Gastroesophageal sphincter (tissue), 4 donors: ENCODE measurements around the gene PIK3R3. TPM values are rescaled to one million over a fixed set of nuclear protein-coding genes. Genes with fewer than 3 reads are reported as not detected.

Experiments
- ATAC-seq: fragments of 150-250 bp; one replicate; pipeline ENCODE4 v1.9.1; 2016; ENCODE audit warnings: mild to moderate bottlenecking, moderate library complexity
- H3K27ac ChIP-seq, 4 donors: fragments of 200-600 bp; sonication (generic) in 3 of 4; 1 replicate in 3 of 4; 2 replicates in 1 of 4; pipeline ENCODE4 v1.5.1; 2016 to 2019
- H3K27me3 ChIP-seq: fragments of 200-600 bp; sonication (generic); one replicate; pipeline ENCODE4 v1.5.1; 2019
- H3K36me3 ChIP-seq, 2 donors: fragments of 200-600 bp; sonication (generic); one replicate each; pipeline ENCODE4 v1.5.1; 2019; ENCODE audit warnings: control low read depth in 1 of 2
- H3K4me1 ChIP-seq, 3 donors: fragments of 200-600 bp; sonication (generic); 1 replicate in 2 of 3; 2 replicates in 1 of 3; pipeline ENCODE4 v1.5.1; 2016 to 2019; ENCODE audit warnings: control low read depth in 2 of 3
- H3K4me3 ChIP-seq, 2 donors: fragments of 200-600 bp; sonication (generic); one replicate each; pipeline ENCODE4 v1.5.1; 2019; ENCODE audit warnings: mild to moderate bottlenecking in 1 of 2, moderate library complexity in 1 of 2
- H3K9me3 ChIP-seq, 3 donors: fragments of 200-600 bp; sonication (generic); one replicate each; pipeline ENCODE4 v1.5.1; 2017 to 2019; ENCODE audit warnings: control low read depth in 2 of 3
- EP300 ChIP-seq: sonication (generic); formaldehyde crosslinking; IDR thresholded peaks from one replicate; pipeline ENCODE4 v1.6.1; 2017; ENCODE audit warnings: antibody characterized with exemption, mild to moderate bottlenecking
- POLR2A ChIP-seq, 2 donors: fragments of 450-650 bp; IDR thresholded peaks; one replicate each; pipeline ENCODE4 v1.6.1; 2017; ENCODE audit warnings: antibody characterized with exemption in 2 of 2, mild to moderate bottlenecking in 2 of 2, moderate library complexity in 1 of 2
- POLR2AphosphoS5 ChIP-seq: sonication (generic); formaldehyde crosslinking; IDR thresholded peaks from one replicate; pipeline ENCODE4 v1.6.1; 2017; ENCODE audit warnings: antibody characterized with exemption
- WGBS, 2 donors: methylation state at CpG; one replicate each; pipeline ENCODE4 v1.1.5; 2018; ENCODE audit warnings: low coverage in 1 of 2; 5-methylcytosine and 5-hydroxymethylcytosine counted together
- total RNA-seq, 4 donors: library from RNA; depleted of rRNA; stranded (reverse); fragments of >200 nt; gene quantifications; one replicate each; pipeline ENCODE4 v1.1.0, GENCODE V29; 2016
- TF ChIP-seq, protein P1 (sequence below), 4 experiments: fragments of 200-600 bp in 2 of 4; fragments of 450-650 bp in 2 of 4; sonication (generic) in 1 of 4; IDR thresholded peaks; one replicate each; pipeline ENCODE4 v1.5.1; 2017 to 2019; ENCODE audit warnings: antibody characterized with exemption in 4 of 4, mild to moderate bottlenecking in 2 of 4, moderate library complexity in 2 of 4

The PIK3R3 gene
- total RNA-seq, 4 donors from 2014 or later, result 21.7 to 34.7 (median 28.2) TPM

DNA sequence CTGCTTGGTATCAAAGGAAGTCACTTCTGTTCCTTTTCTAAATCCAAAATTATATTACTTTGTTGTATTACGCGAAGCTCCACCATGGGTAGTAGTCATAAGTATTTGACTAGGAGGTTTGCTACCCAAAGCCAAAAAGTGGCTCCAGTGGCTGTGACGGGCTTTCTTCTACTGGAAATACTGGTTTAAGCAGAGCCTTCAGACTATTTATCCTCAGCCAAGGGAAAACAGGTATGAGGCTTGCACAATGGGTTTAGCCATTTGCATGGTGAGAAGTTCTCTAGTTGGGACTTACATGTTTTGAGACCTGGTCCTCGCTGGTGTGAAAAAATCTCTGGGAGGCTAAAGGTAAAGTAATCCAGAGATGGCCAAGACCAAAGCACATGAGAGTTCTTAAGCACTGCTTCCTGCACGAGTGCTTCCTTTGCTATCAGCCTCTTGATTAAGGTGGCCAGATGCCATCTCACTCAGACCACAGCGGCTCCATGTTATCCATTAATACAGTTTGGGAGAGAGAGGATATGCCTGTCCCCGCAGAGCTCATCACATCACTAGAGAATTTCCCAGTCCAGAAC, 121.2 kb downstream of the PIK3R3 start:
- no peak overlapping the region for H3K4me3 ChIP-seq
- no peak for ATAC-seq
- H3K27ac ChIP-seq, result no peak overlapping the region
- WGBS, 2 donors, result 90 to 93% methylated on average over 5 to 6 of the region's 7 CpGs
- no peaks in the 10 kb centered on the region for H3K27me3 ChIP-seq
- TF ChIP-seq, protein P1, sequence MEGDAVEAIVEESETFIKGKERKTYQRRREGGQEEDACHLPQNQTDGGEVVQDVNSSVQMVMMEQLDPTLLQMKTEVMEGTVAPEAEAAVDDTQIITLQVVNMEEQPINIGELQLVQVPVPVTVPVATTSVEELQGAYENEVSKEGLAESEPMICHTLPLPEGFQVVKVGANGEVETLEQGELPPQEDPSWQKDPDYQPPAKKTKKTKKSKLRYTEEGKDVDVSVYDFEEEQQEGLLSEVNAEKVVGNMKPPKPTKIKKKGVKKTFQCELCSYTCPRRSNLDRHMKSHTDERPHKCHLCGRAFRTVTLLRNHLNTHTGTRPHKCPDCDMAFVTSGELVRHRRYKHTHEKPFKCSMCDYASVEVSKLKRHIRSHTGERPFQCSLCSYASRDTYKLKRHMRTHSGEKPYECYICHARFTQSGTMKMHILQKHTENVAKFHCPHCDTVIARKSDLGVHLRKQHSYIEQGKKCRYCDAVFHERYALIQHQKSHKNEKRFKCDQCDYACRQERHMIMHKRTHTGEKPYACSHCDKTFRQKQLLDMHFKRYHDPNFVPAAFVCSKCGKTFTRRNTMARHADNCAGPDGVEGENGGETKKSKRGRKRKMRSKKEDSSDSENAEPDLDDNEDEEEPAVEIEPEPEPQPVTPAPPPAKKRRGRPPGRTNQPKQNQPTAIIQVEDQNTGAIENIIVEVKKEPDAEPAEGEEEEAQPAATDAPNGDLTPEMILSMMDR (IDR thresholded peaks at IDR 0.05), result no peak
- no peak for TF ChIP-seq POLR2A (IDR thresholded peaks at IDR 0.05)
- no peak for TF ChIP-seq EP300
- TF ChIP-seq POLR2AphosphoS5, result no peak
- H3K36me3 ChIP-seq, result peaks cover 0 to 71% of the 10 kb centered on the region in 2 donors
- H3K4me1 ChIP-seq, result no peaks in the 10 kb centered on the region
- no peaks in the 10 kb centered on the region for H3K9me3 ChIP-seq

DNA sequence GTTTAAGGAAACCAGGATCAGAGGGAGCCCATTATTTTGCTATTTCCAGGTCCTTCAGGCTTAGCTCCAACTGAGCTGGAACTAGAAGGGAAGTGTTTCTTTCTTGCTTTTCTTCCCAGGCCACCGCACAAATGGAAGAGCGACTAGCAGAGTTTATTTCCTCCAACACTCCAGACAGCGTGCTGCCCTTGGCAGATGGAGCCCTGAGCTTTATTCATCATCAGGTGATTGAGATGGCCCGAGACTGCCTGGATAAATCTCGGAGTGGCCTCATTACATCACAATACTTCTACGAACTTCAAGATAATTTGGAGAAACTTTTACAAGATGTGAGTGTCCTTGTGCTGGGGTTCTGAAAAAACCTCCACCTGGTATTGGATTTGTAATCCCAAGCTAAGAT, 121.8 kb downstream of the PIK3R3 start:
- no peak for ATAC-seq
- Histone ChIP-seq H3K27ac (no peak overlapping the region), H3K4me1 (no peaks in the 10 kb centered on the region), H3K27me3 (no peaks in the 10 kb centered on the region), H3K4me3 (no peak overlapping the region), H3K36me3 (peaks cover 0 to 77% of the 10 kb centered on the region in 2 donors), H3K9me3 (no peaks in the 10 kb centered on the region)
- no peak for TF ChIP-seq POLR2AphosphoS5
- TF ChIP-seq, protein P1 (IDR thresholded peaks at IDR 0.05), result no peak
- no peak for TF ChIP-seq EP300
- no peak for TF ChIP-seq POLR2A (IDR thresholded peaks at IDR 0.05)
- WGBS, 2 donors, result 91 to 100% methylated on average over 4 to 5 of the region's 6 CpGs

DNA sequence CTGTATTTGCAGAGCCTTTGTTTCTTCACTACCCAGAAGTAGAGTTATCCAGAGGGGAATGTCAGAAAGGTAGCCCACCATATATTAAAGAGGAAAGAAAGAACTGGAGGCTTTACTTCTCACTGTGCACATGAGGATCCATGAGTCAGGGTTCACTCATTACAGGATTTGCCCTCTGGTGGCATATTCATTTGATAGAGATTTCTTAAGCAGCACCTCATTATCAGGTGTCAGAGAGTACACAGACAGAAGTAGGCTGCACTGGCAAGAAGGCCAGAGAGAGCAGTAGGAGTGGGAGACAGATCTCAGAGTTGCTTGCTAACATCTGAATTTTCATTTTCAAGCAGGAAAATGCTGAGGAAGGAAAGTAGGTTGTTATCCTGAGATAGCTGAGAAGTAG, 123.8 kb downstream of the PIK3R3 start:
- Histone ChIP-seq H3K4me3 (no peak overlapping the region), H3K4me1 (no peaks in the 10 kb centered on the region), H3K27ac (no peak overlapping the region), H3K36me3 (peaks cover 0 to 86% of the 10 kb centered on the region in 2 donors), H3K27me3 (no peaks in the 10 kb centered on the region), H3K9me3 (no peaks in the 10 kb centered on the region)
- TF ChIP-seq, protein P1 (IDR thresholded peaks at IDR 0.05), result no peak
- TF ChIP-seq POLR2A (IDR thresholded peaks at IDR 0.05) (no peak), EP300 (no peak), POLR2AphosphoS5 (no peak)
- no peak for ATAC-seq

DNA sequence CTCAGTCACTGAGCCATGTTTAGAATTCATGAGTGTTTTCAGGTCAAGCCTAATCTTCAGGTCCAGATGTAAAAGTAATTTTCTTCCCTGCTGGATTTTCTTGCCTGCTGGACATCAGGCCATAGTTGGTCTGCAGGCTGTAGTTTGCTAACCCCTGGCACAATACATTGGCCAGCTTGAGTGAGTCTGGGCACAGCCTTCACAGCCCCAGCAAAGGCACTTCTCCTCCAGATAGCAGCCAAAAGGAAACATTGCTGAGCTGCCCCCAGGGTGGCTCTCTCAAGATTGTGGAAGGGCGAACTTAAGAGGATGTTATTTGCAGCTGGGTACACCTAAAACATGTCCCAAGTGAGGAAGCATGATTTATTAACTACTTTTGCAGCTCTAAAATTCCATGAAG, 126.8 kb downstream of the PIK3R3 start:
- Histone ChIP-seq H3K36me3 (peaks cover 0 to 72% of the 10 kb centered on the region in 2 donors), H3K27ac (no peak overlapping the region), H3K27me3 (no peaks in the 10 kb centered on the region), H3K4me1 (no peaks in the 10 kb centered on the region), H3K4me3 (no peak overlapping the region), H3K9me3 (no peaks in the 10 kb centered on the region)
- 80% methylated on average over 1 of the region's 1 CpG; no CpG with 5 or more reads in 1 of the 2 donors for WGBS, 2 donors
- TF ChIP-seq, protein P1 (IDR thresholded peaks at IDR 0.05), result no peak
- TF ChIP-seq EP300 (no peak), POLR2AphosphoS5 (no peak), POLR2A (IDR thresholded peaks at IDR 0.05) (no peak)
- ATAC-seq, result no peak

DNA sequence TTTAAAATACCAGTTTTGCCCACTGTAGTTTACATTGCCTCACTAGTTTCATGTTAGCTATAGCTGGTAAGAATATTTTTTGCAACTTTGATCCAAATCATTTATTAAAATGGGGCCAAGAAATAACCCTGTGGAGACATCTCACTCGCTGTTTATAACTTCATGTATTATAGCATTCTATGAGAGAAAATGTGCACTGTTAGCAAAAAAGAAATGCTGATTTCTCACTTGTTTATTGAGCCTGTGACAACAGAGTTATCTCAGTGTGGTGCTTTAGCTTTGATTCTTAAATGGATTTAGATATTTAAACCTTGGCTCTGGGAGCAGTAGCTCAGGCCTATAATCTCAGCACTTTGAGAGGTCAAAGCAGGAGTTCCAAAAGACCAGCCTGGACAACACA, 127.9 kb downstream of the PIK3R3 start:
- H3K4me3 ChIP-seq, result no peak overlapping the region
- H3K9me3 ChIP-seq, result no peaks in the 10 kb centered on the region
- TF ChIP-seq, protein P1 (IDR thresholded peaks at IDR 0.05), result no peak
- no peak overlapping the region for H3K27ac ChIP-seq
- no peak for ATAC-seq
- H3K27me3 ChIP-seq, result no peaks in the 10 kb centered on the region
- H3K4me1 ChIP-seq, result no peaks in the 10 kb centered on the region
- WGBS, 2 donors, result 87 to 100% methylated on average over 1 of the region's 1 CpG
- H3K36me3 ChIP-seq, result peaks cover 0 to 65% of the 10 kb centered on the region in 2 donors
